ENCODE measurements around the gene TARS3. TPM values are rescaled to one million over a fixed set of nuclear protein-coding genes. Genes with fewer than 3 reads are reported as not detected.

TARS3 gene
- total RNA-seq, 1 experiment from 2014 or later, result 9.5 TPM

DNA sequence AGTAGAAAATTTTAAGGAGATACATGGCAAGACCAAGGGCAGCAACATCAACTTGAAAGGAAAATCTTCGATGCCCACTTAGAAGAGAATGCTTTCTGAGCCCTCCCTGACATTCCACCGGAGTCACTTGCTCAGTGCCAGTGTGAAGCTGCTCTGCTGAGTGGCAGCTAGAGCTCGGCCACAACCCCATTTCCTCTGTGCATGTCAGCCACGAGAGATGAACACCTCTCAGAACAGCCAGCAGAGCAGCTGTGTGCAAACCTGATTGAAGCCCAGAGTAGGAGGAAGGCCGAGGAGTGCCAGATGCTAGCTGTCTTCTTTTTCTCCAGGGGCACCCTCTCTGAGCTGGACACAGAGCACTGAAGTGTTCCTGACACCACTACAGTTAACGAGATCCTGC lies 12.2 kb downstream of the TARS3 start:
- peaks cover 19% of the 10 kb centered on the region for H3K36me3 Mint-ChIP-seq
- DNase-seq (ENCODE audit: low spot score), result no peak

DNA sequence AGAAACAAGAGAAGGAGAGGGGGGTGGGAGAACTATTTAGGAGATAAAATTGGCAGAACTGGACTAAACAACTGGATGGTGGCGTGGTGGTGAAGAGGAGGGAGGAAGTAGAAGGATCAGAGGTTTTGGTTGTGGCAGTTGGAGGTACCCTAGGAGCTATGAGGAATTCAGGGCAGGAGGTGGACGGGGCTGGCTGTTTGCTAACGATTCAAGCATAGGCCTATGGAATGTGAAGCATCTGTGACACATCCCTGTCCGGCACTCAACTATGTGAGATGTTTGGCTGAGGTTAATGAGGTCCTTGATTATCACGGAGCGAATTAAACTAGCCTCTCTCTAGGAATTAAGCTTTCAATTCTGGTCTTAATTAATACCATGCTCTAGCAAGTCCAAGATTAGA lies 13.5 kb downstream of the TARS3 start:
- Mint-ChIP-seq H3K36me3 (peaks cover 17% of the 10 kb centered on the region), H3K27me3 (ENCODE audit: low read depth) (no peaks in the 10 kb centered on the region), H3K27ac (no peak overlapping the region), H3K4me1 (no peaks in the 10 kb centered on the region), H3K4me3 (no peak overlapping the region), H3K9me3 (no peaks in the 10 kb centered on the region)
- TF ChIP-seq, protein P1, sequence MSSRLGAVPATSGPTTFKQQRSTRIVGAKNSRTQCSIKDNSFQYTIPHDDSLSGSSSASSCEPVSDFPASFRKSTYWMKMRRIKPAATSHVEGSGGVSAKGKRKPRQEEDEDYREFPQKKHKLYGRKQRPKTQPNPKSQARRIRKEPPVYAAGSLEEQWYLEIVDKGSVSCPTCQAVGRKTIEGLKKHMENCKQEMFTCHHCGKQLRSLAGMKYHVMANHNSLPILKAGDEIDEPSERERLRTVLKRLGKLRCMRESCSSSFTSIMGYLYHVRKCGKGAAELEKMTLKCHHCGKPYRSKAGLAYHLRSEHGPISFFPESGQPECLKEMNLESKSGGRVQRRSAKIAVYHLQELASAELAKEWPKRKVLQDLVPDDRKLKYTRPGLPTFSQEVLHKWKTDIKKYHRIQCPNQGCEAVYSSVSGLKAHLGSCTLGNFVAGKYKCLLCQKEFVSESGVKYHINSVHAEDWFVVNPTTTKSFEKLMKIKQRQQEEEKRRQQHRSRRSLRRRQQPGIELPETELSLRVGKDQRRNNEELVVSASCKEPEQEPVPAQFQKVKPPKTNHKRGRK (CRISPR knock-in tag; IDR thresholded peaks at IDR 0.05; ENCODE audit: borderline replicate concordance), result no peak
- TF ChIP-seq ZNF423 (CRISPR knock-in tag; IDR thresholded peaks at IDR 0.05) (no peak), GRHL2 (CRISPR knock-in tag; IDR thresholded peaks at IDR 0.05; ENCODE audit: insufficient replicate concordance, severe bottlenecking) (no peak), SP1 (CRISPR knock-in tag; conservative IDR thresholded peaks at IDR 0.05) (no peak)
- POLR2A ChIA-PET, result no interaction called here
- CTCF ChIA-PET, result interaction anchor here (0.7 to 0.9 kb wide), 2 partner anchors 13 to 39 kb away, joined by 3 read pairs; partner anchors contain the start of gene TARS3
- ATAC-seq, result no peak
- DNase-seq (ENCODE audit: low spot score), result no peak

More for the DNA sequence above, 12.2 kb downstream of the TARS3 start:
- H3K27me3 Mint-ChIP-seq (ENCODE audit: low read depth), result no peaks in the 10 kb centered on the region
- ATAC-seq, result no peak
- H3K27ac Mint-ChIP-seq, result no peak overlapping the region
- ChIA-PET POLR2A (no interaction called here), CTCF (no interaction called here)
- TF ChIP-seq ZNF121 (CRISPR knock-in tag; IDR thresholded peaks at IDR 0.05) (no peak), ZNF263 (CRISPR knock-in tag; IDR thresholded peaks at IDR 0.05; ENCODE audit: low read depth) (no peak), RORB (CRISPR knock-in tag; IDR thresholded peaks at IDR 0.05) (no peak)
- TF ChIP-seq, protein P2, sequence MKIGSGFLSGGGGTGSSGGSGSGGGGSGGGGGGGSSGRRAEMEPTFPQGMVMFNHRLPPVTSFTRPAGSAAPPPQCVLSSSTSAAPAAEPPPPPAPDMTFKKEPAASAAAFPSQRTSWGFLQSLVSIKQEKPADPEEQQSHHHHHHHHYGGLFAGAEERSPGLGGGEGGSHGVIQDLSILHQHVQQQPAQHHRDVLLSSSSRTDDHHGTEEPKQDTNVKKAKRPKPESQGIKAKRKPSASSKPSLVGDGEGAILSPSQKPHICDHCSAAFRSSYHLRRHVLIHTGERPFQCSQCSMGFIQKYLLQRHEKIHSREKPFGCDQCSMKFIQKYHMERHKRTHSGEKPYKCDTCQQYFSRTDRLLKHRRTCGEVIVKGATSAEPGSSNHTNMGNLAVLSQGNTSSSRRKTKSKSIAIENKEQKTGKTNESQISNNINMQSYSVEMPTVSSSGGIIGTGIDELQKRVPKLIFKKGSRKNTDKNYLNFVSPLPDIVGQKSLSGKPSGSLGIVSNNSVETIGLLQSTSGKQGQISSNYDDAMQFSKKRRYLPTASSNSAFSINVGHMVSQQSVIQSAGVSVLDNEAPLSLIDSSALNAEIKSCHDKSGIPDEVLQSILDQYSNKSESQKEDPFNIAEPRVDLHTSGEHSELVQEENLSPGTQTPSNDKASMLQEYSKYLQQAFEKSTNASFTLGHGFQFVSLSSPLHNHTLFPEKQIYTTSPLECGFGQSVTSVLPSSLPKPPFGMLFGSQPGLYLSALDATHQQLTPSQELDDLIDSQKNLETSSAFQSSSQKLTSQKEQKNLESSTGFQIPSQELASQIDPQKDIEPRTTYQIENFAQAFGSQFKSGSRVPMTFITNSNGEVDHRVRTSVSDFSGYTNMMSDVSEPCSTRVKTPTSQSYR (CRISPR knock-in tag; IDR thresholded peaks at IDR 0.05), result no peak
- TF ChIP-seq, protein P3, sequence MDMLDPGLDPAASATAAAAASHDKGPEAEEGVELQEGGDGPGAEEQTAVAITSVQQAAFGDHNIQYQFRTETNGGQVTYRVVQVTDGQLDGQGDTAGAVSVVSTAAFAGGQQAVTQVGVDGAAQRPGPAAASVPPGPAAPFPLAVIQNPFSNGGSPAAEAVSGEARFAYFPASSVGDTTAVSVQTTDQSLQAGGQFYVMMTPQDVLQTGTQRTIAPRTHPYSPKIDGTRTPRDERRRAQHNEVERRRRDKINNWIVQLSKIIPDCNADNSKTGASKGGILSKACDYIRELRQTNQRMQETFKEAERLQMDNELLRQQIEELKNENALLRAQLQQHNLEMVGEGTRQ (CRISPR knock-in tag; IDR thresholded peaks at IDR 0.05), result no peak
- TF ChIP-seq, protein P4, sequence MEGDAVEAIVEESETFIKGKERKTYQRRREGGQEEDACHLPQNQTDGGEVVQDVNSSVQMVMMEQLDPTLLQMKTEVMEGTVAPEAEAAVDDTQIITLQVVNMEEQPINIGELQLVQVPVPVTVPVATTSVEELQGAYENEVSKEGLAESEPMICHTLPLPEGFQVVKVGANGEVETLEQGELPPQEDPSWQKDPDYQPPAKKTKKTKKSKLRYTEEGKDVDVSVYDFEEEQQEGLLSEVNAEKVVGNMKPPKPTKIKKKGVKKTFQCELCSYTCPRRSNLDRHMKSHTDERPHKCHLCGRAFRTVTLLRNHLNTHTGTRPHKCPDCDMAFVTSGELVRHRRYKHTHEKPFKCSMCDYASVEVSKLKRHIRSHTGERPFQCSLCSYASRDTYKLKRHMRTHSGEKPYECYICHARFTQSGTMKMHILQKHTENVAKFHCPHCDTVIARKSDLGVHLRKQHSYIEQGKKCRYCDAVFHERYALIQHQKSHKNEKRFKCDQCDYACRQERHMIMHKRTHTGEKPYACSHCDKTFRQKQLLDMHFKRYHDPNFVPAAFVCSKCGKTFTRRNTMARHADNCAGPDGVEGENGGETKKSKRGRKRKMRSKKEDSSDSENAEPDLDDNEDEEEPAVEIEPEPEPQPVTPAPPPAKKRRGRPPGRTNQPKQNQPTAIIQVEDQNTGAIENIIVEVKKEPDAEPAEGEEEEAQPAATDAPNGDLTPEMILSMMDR (IDR thresholded peaks at IDR 0.05), result no peak
- TF ChIP-seq, protein P5, sequence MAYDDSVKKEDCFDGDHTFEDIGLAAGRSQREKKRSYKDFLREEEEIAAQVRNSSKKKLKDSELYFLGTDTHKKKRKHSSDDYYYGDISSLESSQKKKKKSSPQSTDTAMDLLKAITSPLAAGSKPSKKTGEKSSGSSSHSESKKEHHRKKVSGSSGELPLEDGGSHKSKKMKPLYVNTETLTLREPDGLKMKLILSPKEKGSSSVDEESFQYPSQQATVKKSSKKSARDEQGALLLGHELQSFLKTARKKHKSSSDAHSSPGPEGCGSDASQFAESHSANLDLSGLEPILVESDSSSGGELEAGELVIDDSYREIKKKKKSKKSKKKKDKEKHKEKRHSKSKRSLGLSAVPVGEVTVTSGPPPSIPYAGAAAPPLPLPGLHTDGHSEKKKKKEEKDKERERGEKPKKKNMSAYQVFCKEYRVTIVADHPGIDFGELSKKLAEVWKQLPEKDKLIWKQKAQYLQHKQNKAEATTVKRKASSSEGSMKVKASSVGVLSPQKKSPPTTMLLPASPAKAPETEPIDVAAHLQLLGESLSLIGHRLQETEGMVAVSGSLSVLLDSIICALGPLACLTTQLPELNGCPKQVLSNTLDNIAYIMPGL (CRISPR knock-in tag; IDR thresholded peaks at IDR 0.05), result no peak
- TF ChIP-seq, protein P6, sequence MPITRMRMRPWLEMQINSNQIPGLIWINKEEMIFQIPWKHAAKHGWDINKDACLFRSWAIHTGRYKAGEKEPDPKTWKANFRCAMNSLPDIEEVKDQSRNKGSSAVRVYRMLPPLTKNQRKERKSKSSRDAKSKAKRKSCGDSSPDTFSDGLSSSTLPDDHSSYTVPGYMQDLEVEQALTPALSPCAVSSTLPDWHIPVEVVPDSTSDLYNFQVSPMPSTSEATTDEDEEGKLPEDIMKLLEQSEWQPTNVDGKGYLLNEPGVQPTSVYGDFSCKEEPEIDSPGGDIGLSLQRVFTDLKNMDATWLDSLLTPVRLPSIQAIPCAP (CRISPR knock-in tag; IDR thresholded peaks at IDR 0.05), result no peak
- H3K4me1 Mint-ChIP-seq, result no peaks in the 10 kb centered on the region
- H3K9me3 Mint-ChIP-seq, result no peaks in the 10 kb centered on the region
- H3K4me3 Mint-ChIP-seq, result no peak overlapping the region

DNA sequence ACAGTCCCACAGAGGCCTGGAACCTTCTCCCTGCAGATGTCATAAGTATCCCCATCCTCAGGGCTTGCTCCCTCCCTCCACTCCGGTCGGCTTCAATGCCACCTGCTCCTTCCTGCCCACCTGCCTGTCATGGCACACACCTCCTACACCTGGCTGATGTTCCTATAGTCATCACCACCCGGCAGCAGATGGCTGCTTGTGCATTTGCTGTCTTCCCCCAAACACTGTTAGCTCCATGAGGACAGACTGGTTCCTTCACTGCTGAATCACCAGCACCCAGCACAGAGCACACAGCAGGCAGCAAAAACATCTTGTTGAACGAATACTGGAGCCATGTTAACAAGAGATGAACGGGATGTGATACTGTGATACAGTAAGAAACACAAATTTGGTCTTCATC lies 14.8 kb downstream of the TARS3 start:
- Mint-ChIP-seq H3K9me3 (no peaks in the 10 kb centered on the region), H3K4me1 (no peaks in the 10 kb centered on the region), H3K36me3 (peaks cover 19% of the 10 kb centered on the region), H3K4me3 (no peak overlapping the region), H3K27me3 (ENCODE audit: low read depth) (no peaks in the 10 kb centered on the region; the same call in 1 of the 2 replicates), H3K27ac (no peak overlapping the region)
- DNase-seq (ENCODE audit: low spot score), result no peak
- CTCF ChIA-PET, result no interaction called here
- ATAC-seq, result no peak
- POLR2A ChIA-PET, result no interaction called here
- TF ChIP-seq ZBTB21 (CRISPR knock-in tag; IDR thresholded peaks at IDR 0.05; ENCODE audit: borderline replicate concordance), result no peak
- TF ChIP-seq, protein P7, sequence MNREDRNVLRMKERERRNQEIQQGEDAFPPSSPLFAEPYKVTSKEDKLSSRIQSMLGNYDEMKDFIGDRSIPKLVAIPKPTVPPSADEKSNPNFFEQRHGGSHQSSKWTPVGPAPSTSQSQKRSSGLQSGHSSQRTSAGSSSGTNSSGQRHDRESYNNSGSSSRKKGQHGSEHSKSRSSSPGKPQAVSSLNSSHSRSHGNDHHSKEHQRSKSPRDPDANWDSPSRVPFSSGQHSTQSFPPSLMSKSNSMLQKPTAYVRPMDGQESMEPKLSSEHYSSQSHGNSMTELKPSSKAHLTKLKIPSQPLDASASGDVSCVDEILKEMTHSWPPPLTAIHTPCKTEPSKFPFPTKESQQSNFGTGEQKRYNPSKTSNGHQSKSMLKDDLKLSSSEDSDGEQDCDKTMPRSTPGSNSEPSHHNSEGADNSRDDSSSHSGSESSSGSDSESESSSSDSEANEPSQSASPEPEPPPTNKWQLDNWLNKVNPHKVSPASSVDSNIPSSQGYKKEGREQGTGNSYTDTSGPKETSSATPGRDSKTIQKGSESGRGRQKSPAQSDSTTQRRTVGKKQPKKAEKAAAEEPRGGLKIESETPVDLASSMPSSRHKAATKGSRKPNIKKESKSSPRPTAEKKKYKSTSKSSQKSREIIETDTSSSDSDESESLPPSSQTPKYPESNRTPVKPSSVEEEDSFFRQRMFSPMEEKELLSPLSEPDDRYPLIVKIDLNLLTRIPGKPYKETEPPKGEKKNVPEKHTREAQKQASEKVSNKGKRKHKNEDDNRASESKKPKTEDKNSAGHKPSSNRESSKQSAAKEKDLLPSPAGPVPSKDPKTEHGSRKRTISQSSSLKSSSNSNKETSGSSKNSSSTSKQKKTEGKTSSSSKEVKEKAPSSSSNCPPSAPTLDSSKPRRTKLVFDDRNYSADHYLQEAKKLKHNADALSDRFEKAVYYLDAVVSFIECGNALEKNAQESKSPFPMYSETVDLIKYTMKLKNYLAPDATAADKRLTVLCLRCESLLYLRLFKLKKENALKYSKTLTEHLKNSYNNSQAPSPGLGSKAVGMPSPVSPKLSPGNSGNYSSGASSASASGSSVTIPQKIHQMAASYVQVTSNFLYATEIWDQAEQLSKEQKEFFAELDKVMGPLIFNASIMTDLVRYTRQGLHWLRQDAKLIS (CRISPR knock-in tag; IDR thresholded peaks at IDR 0.05; ENCODE audit: borderline replicate concordance), result no peak
- TF ChIP-seq, protein P8, sequence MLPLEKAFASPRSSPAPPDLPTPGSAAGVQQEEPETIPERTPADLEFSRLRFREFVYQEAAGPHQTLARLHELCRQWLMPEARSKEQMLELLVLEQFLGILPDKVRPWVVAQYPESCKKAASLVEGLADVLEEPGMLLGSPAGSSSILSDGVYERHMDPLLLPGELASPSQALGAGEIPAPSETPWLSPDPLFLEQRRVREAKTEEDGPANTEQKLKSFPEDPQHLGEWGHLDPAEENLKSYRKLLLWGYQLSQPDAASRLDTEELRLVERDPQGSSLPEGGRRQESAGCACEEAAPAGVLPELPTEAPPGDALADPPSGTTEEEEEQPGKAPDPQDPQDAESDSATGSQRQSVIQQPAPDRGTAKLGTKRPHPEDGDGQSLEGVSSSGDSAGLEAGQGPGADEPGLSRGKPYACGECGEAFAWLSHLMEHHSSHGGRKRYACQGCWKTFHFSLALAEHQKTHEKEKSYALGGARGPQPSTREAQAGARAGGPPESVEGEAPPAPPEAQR (CRISPR knock-in tag; IDR thresholded peaks at IDR 0.05), result no peak
- no peak for TF ChIP-seq CREM (CRISPR knock-in tag; IDR thresholded peaks at IDR 0.05)
